ENCODE measurements around the gene PPP2R2D. TPM values are rescaled to one million over a fixed set of nuclear protein-coding genes. Genes with fewer than 3 reads are reported as not detected.

PPP2R2D gene
- total RNA-seq, 1 donor from 2014 or later: 34.0 TPM

- peaks cover 25% of the 10 kb centered on the region for H3K4me1 Mint-ChIP-seq
- H3K36me3 Mint-ChIP-seq: peaks cover 25% of the 10 kb centered on the region
Measured at GRCh38 chr10:131926253-131926652, 25.4 kb downstream of the PPP2R2D start.

GRCh38 chr10:131926743-131927595 is 26.2 kb downstream of the PPP2R2D start:
- no peak for DNase-seq (ENCODE audit: low spot score in 2 of 2, unreplicated experiment in 2 of 2)
- peaks cover 18% of the 10 kb centered on the region for H3K4me1 Mint-ChIP-seq
- no peak overlapping the region for H3K4me3 Mint-ChIP-seq
- H3K27ac Mint-ChIP-seq: no peak overlapping the region
- H3K9me3 Mint-ChIP-seq: peaks cover 12% of the 10 kb centered on the region
- TF ChIP-seq CTCF (IDR thresholded peaks at IDR 0.05; ENCODE audit: unreplicated experiment): no peak
- H3K36me3 Mint-ChIP-seq: peaks cover 25% of the 10 kb centered on the region
- no peaks in the 10 kb centered on the region for H3K27me3 Mint-ChIP-seq (ENCODE audit: low read depth)

More at GRCh38 chr10:131926253-131926652, 25.4 kb downstream of the PPP2R2D start:
- Mint-ChIP-seq H3K9me3 (peaks cover 12% of the 10 kb centered on the region), H3K27me3 (ENCODE audit: low read depth) (no peaks in the 10 kb centered on the region), H3K4me3 (no peak overlapping the region), H3K27ac (no peak overlapping the region)
- DNase-seq (ENCODE audit: low spot score in 2 of 2, unreplicated experiment in 2 of 2): no peak
- no peak for TF ChIP-seq CTCF (IDR thresholded peaks at IDR 0.05; ENCODE audit: unreplicated experiment)

- DNase-seq (ENCODE audit: low spot score in 2 of 2, unreplicated experiment in 2 of 2): no peak
- H3K9me3 Mint-ChIP-seq: peaks cover 12% of the 10 kb centered on the region
- no peaks in the 10 kb centered on the region for H3K27me3 Mint-ChIP-seq (ENCODE audit: low read depth)
- H3K4me3 Mint-ChIP-seq: no peak overlapping the region
- H3K27ac Mint-ChIP-seq: peak overlapping the region; percentile 82
- H3K36me3 Mint-ChIP-seq: peaks cover 20% of the 10 kb centered on the region
- H3K4me1 Mint-ChIP-seq: peaks cover 21% of the 10 kb centered on the region
- TF ChIP-seq CTCF (IDR thresholded peaks at IDR 0.05; ENCODE audit: unreplicated experiment): no peak
Measured at GRCh38 chr10:131928248-131929095, 27.7 kb downstream of the PPP2R2D start.

- TF ChIP-seq CTCF (IDR thresholded peaks at IDR 0.05; ENCODE audit: unreplicated experiment): no peak
- Mint-ChIP-seq H3K27ac (peak overlapping the region; percentile 43), H3K9me3 (peaks cover 12% of the 10 kb centered on the region), H3K4me1 (peaks cover 21% of the 10 kb centered on the region), H3K4me3 (no peak overlapping the region), H3K27me3 (ENCODE audit: low read depth) (no peaks in the 10 kb centered on the region), H3K36me3 (peaks cover 20% of the 10 kb centered on the region)
- DNase-seq (ENCODE audit: low spot score in 2 of 2, unreplicated experiment in 2 of 2): no peak
Measured at GRCh38 chr10:131929122-131929845, 28.5 kb downstream of the PPP2R2D start.

- Mint-ChIP-seq H3K4me3 (no peak overlapping the region), H3K9me3 (peaks cover 8% of the 10 kb centered on the region), H3K27me3 (ENCODE audit: low read depth) (no peaks in the 10 kb centered on the region), H3K27ac (peak overlapping the region; percentile 17), H3K4me1 (peaks cover 29% of the 10 kb centered on the region), H3K36me3 (peaks cover 16% of the 10 kb centered on the region)
- no peak for DNase-seq (ENCODE audit: low spot score in 2 of 2, unreplicated experiment in 2 of 2)
- no peak for TF ChIP-seq CTCF (IDR thresholded peaks at IDR 0.05; ENCODE audit: unreplicated experiment)
Measured at GRCh38 chr10:131930150-131930549, 29.3 kb downstream of the PPP2R2D start.
